Stimulated activated naive CD4-positive, alpha-beta T cell (primary cell): ENCODE data around the gene UEVLD.
"Not testable (repeated sequence)": the region's sequence is repeated elsewhere in the genome, so short reads cannot be mapped to it uniquely, and the experiment has no call there.

Experiments
- DNase-seq, 6 experiments: peaks; one replicate each; lab custom pipeline; 2025; lab: John Stamatoyannopoulos, UW

UEVLD gene

GRCh38 chr11:18588297-18589252 is at the start of gene UEVLD:
TSS of gene UEVLD (minus strand) at chr11:18588734. CDS start at chr11:18588654, 80 bp downstream.
- DNase-seq, result peak; percentile 7 to 52 (median 29)

GRCh38 chr11:18634140-18635032 is 45.9 kb upstream of the UEVLD start, which contains the start of gene SPTY2D1:
TSS of gene SPTY2D1 (minus strand) at chr11:18634342. CDS start at chr11:18634257, 85 bp downstream.
- DNase-seq, result peak; percentile 91 to 98 (median 98)

- DNase-seq, result peak in 1 of 6 experiments; percentile 18
Observed at GRCh38 chr11:18633256-18634139, 45.0 kb upstream of the UEVLD start.

GRCh38 chr11:18632841-18633240 is 44.3 kb upstream of the UEVLD start:
- DNase-seq, result no peak

GRCh38 chr11:18624161-18624560 is 35.6 kb upstream of the UEVLD start:
- DNase-seq, result no peak

GRCh38 chr11:18623707-18624106 is 35.2 kb upstream of the UEVLD start:
- DNase-seq, result no peak

GRCh38 chr11:18618342-18619025 is 29.9 kb upstream of the UEVLD start:
- no peak for DNase-seq

GRCh38 chr11:18617688-18618341 is 29.3 kb upstream of the UEVLD start:
- peak in 5 of 6 experiments; percentile 1 to 70 (median 61) for DNase-seq

- DNase-seq, result no peak
Observed at GRCh38 chr11:18615628-18616392, 27.3 kb upstream of the UEVLD start.

GRCh38 chr11:18614667-18615066 is 26.1 kb upstream of the UEVLD start:
- no peak for DNase-seq

GRCh38 chr11:18612394-18612793 is 23.9 kb upstream of the UEVLD start:
- DNase-seq, result no peak

GRCh38 chr11:18611196-18611595 is 22.7 kb upstream of the UEVLD start:
- DNase-seq, result no peak

GRCh38 chr11:18608376-18608775 is 19.8 kb upstream of the UEVLD start:
- no peak for DNase-seq

- no peak for DNase-seq
Observed at GRCh38 chr11:18600915-18601569, 12.5 kb upstream of the UEVLD start.

GRCh38 chr11:18599739-18600230 is 11.3 kb upstream of the UEVLD start, which contains the start of gene MISFA:
TSS of gene MISFA (plus strand) at chr11:18599789. CDS start at chr11:18599929, 140 bp downstream.
- DNase-seq, result no peak

- DNase-seq, result no peak
Observed at GRCh38 chr11:18594999-18595749, 6.6 kb upstream of the UEVLD start.

GRCh38 chr11:18594088-18594487 is 5.6 kb upstream of the UEVLD start:
- not testable (repeated sequence) for DNase-seq

GRCh38 chr11:18590571-18590970 is 2.0 kb upstream of the UEVLD start:
- DNase-seq, result no peak
